ENCODE measurements around the gene CELF6. TPM values are rescaled to one million over a fixed set of nuclear protein-coding genes. Genes with fewer than 3 reads are reported as not detected.
"Not testable (repeated sequence)": the region's sequence is repeated elsewhere in the genome, so short reads cannot be mapped to it uniquely, and the experiment has no call there.

Gene CELF6
- polyA plus RNA-seq, 1 of the 3 experiments (the other 2 are of a cell fraction): 0.20 TPM

DNA sequence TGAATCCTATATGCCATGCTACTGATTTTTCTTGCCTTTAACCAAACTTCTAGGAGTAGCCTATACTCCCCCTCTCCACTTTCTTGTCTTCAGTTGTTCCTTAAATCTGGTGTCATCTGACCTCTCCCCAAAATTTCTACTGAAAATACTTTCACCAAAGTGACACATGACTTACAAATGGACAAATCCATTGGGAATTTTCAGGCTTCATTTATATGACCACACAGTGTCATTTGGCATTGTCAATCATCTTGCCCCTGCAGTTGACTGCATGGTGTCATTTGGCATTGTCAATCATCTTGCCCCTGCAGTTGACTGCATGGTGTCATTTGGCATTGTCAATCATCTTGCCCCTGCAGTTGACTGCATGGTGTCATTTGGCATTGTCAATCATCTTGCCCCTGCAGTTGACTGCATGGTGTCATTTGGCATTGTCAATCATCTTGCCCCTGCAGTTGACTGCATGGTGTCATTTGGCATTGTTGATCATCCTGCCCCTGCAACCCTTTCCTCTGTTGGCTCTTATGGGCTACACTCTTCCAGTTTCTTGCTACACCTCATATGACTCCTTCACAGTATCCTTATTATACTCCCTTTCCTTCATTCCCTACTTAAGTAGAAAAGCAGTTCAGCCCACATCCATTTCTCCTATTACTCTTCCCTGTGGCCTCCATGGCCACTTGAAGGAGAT lies 44.2 kb downstream of the CELF6 start:
- not testable (repeated sequence) for H3K9ac ChIP-seq; H2AFZ ChIP-seq (ENCODE audit: low read depth)

GRCh38 chr15:72272997-72273352 lies 47.0 kb downstream of the CELF6 start:
- no peak for DNase-seq
- 49% methylated on average over 7 of the region's 10 CpGs for WGBS (ENCODE audit: low lambda C conversion rate)
- POLR2A ChIA-PET: interaction anchor here (2.2 kb wide), 1 partner anchor 42 kb away, joined by 11 read pairs; the partner anchor contains the start of gene PKM
- H2AFZ ChIP-seq (ENCODE audit: low read depth): peak overlapping the region; percentile 92; the same call in 1 of the 2 replicates
- H3K36me3 ChIP-seq (replicated peaks in 1 of 2; ENCODE audit: control insufficient read depth in 1 of 2, insufficient read depth in 2 of 2, low read length in 1 of 2): peaks cover 10 to 19% of the 10 kb centered on the region in 2 experiments
- peak overlapping the region; percentile 44; the same call in 1 of the 2 replicates for H3K9ac ChIP-seq
- peak overlapping the region; percentile 64 for H3K4me2 ChIP-seq
- H3K79me2 ChIP-seq (ENCODE audit: insufficient read depth): peaks cover 35% of the 10 kb centered on the region
- H3F3A ChIP-seq (replicated peaks; ENCODE audit: insufficient read depth): no peaks in the 10 kb centered on the region
- TF ChIP-seq JUND (IDR thresholded peaks at IDR 0.05): no peak
- TF ChIP-seq SIN3A (IDR thresholded peaks at IDR 0.05; ENCODE audit: borderline replicate concordance, low read depth, low read length): no peak
- TF ChIP-seq, protein P1, sequence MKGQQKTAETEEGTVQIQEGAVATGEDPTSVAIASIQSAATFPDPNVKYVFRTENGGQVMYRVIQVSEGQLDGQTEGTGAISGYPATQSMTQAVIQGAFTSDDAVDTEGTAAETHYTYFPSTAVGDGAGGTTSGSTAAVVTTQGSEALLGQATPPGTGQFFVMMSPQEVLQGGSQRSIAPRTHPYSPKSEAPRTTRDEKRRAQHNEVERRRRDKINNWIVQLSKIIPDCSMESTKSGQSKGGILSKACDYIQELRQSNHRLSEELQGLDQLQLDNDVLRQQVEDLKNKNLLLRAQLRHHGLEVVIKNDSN (IDR thresholded peaks at IDR 0.05; ENCODE audit: borderline replicate concordance, low read depth): no peak
- TF ChIP-seq GABPA (IDR thresholded peaks at IDR 0.05; ENCODE audit: low read depth): no peak
- TF ChIP-seq, protein P2, sequence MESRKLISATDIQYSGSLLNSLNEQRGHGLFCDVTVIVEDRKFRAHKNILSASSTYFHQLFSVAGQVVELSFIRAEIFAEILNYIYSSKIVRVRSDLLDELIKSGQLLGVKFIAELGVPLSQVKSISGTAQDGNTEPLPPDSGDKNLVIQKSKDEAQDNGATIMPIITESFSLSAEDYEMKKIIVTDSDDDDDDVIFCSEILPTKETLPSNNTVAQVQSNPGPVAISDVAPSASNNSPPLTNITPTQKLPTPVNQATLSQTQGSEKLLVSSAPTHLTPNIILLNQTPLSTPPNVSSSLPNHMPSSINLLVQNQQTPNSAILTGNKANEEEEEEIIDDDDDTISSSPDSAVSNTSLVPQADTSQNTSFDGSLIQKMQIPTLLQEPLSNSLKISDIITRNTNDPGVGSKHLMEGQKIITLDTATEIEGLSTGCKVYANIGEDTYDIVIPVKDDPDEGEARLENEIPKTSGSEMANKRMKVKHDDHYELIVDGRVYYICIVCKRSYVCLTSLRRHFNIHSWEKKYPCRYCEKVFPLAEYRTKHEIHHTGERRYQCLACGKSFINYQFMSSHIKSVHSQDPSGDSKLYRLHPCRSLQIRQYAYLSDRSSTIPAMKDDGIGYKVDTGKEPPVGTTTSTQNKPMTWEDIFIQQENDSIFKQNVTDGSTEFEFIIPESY (IDR thresholded peaks at IDR 0.05; ENCODE audit: borderline replicate concordance, low read depth): no peak
- TF ChIP-seq SMC3 (IDR thresholded peaks at IDR 0.05; ENCODE audit: low read depth, low read length): no peak
- H3K4me3 ChIP-seq (ENCODE audit: low read depth in 2 of 2, low read length in 1 of 2): peak overlapping the region; percentile 41 to 91
- no peaks in the 10 kb centered on the region for H3K27me3 ChIP-seq (ENCODE audit: insufficient read depth)
- peaks cover 9 to 12% of the 10 kb centered on the region in 2 experiments; a peak in 3 of 4 replicates for H3K4me1 ChIP-seq (ENCODE audit: control insufficient read depth in 1 of 2, insufficient read depth in 2 of 2, low read depth in 1 of 2, low read length in 1 of 2)
- H4K20me1 ChIP-seq (ENCODE audit: insufficient read depth): no peaks in the 10 kb centered on the region
- CTCF ChIA-PET: interaction anchor here (0.9 to 2.3 kb wide), 11 partner anchors 9 to 398 kb away, joined by 3 to 14 read pairs (median 5); no protein-coding TSS in a partner anchor
- H3K27ac ChIP-seq (ENCODE audit: low read depth in 2 of 2, low read length in 1 of 2): peak overlapping the region in 1 of 2 experiments; percentile 48; a peak in 1 of 4 replicates
- H3K9me2 ChIP-seq: no peaks in the 10 kb centered on the region
- no peaks in the 10 kb centered on the region for H3K9me3 ChIP-seq

More for the DNA sequence above, 44.2 kb downstream of the CELF6 start:
- H3K9me2 ChIP-seq; H3K27me3 ChIP-seq (ENCODE audit: insufficient read depth); POLR2A ChIA-PET; H4K20me1 ChIP-seq (ENCODE audit: insufficient read depth); H3K36me3 ChIP-seq (replicated peaks in 1 of 2; ENCODE audit: control insufficient read depth in 1 of 2, insufficient read depth in 2 of 2, low read length in 1 of 2); H3F3A ChIP-seq (replicated peaks; ENCODE audit: insufficient read depth); DNase-seq; H3K27ac ChIP-seq (ENCODE audit: low read depth in 2 of 2, low read length in 1 of 2); H3K4me2 ChIP-seq; H3K9me3 ChIP-seq; H3K4me3 ChIP-seq (ENCODE audit: low read depth in 2 of 2, low read length in 1 of 2): not testable (repeated sequence)
- Histone ChIP-seq H3K79me2 (ENCODE audit: insufficient read depth) (peaks cover 15% of the 10 kb centered on the region), H3K4me1 (ENCODE audit: control insufficient read depth in 1 of 2, insufficient read depth in 2 of 2, low read depth in 1 of 2, low read length in 1 of 2) (peaks cover 1 to 12% of the 10 kb centered on the region in 2 experiments; a peak in 2 of 4 replicates)
- CTCF ChIA-PET: interaction anchor here (1.1 kb wide), 1 partner anchor 42 kb away, joined by 3 read pairs; no protein-coding TSS in a partner anchor
